Neuronal stem cell (in vitro differentiated cells): Measurements from ENCODE around the gene TAX1BP3.

Experiments
- DNase-seq: peaks from one replicate; pipeline ENCODE4 v3.0.0-alpha.2; 2013; ENCODE audit warnings: low spot score
- H2AFZ ChIP-seq: one replicate; pipeline ENCODE4 v1.6.1; 2013; ENCODE audit warnings: mild to moderate bottlenecking, low read length, inconsistent platforms
- H2AK5ac ChIP-seq: 2 replicates; pipeline ENCODE4 v1.6.1; 2013; ENCODE audit warnings: low read depth, mild to moderate bottlenecking, inconsistent platforms, low read length, moderate library complexity, mixed read lengths
- H2BK120ac ChIP-seq: 2 replicates; pipeline ENCODE4 v1.6.1; 2013; ENCODE audit warnings: low read depth, mild to moderate bottlenecking, inconsistent platforms, low read length, moderate library complexity, mixed read lengths
- H2BK12ac ChIP-seq: one replicate; pipeline ENCODE4 v1.6.1; 2013; ENCODE audit warnings: low read length, inconsistent platforms
- H2BK15ac ChIP-seq: 2 replicates; pipeline ENCODE4 v1.6.1; 2013; ENCODE audit warnings: mild to moderate bottlenecking, low read length, inconsistent platforms, mixed read lengths
- H2BK5ac ChIP-seq: one replicate; pipeline ENCODE4 v1.6.1; 2013; ENCODE audit warnings: inconsistent platforms, mild to moderate bottlenecking, low read length, moderate library complexity
- H3K14ac ChIP-seq: one replicate; pipeline ENCODE4 v1.6.1; 2013; ENCODE audit warnings: low read length, inconsistent platforms
- H3K18ac ChIP-seq: 2 replicates; pipeline ENCODE4 v1.6.1; 2013; ENCODE audit warnings: low read length, inconsistent platforms
- H3K23ac ChIP-seq: 2 replicates; pipeline ENCODE4 v1.6.1; 2013; ENCODE audit warnings: low read depth, mild to moderate bottlenecking, mixed read lengths, low read length, inconsistent platforms; ENCODE audit not compliant: poor library complexity
- H3K27ac ChIP-seq: replicated peaks from 3 replicates; pipeline ENCODE4 v1.5.1; 2013; ENCODE audit warnings: low read length, inconsistent platforms
- H3K27me3 ChIP-seq, 3 experiments: 2 replicates each; pipeline ENCODE4 v1.6.1; 2013; ENCODE audit warnings: low read length in 3 of 3, mild to moderate bottlenecking in 2 of 3, inconsistent platforms in 1 of 3, low read depth in 1 of 3, mixed read lengths in 1 of 3, moderate library complexity in 1 of 3; ENCODE audit not compliant: control insufficient read depth in 3 of 3, insufficient read depth in 3 of 3
- H3K36me3 ChIP-seq, 2 donors: replicated peaks in 1 of 2; 2 replicates each; pipeline ENCODE4 v1.6.1; 2013; ENCODE audit warnings: low read length in 2 of 2; ENCODE audit not compliant: control insufficient read depth in 2 of 2, insufficient read depth in 2 of 2
- H3K4ac ChIP-seq: 2 replicates; pipeline ENCODE4 v1.6.1; 2013; ENCODE audit warnings: inconsistent platforms, mild to moderate bottlenecking, low read length, moderate library complexity
- H3K4me1 ChIP-seq, 2 donors: 1 replicate in 1 of 2; 2 replicates in 1 of 2; pipeline ENCODE4 v1.6.1; 2013; ENCODE audit warnings: low read length in 2 of 2, low read depth in 1 of 2; ENCODE audit not compliant: control insufficient read depth in 2 of 2, insufficient read depth in 1 of 2
- H3K4me2 ChIP-seq: one replicate; pipeline ENCODE4 v1.6.1; 2013; ENCODE audit warnings: mild to moderate bottlenecking, low read length, inconsistent platforms; ENCODE audit not compliant: insufficient read depth, poor library complexity, severe bottlenecking
- H3K4me3 ChIP-seq, 2 donors: 2 replicates each; pipeline ENCODE4 v1.5.1; 2013; ENCODE audit warnings: low read length in 2 of 2, mild to moderate bottlenecking in 2 of 2, inconsistent platforms in 1 of 2, moderate library complexity in 1 of 2
- H3K79me1 ChIP-seq: one replicate; pipeline ENCODE4 v1.6.1; 2013; ENCODE audit warnings: low read depth, mild to moderate bottlenecking, inconsistent platforms, low read length, moderate library complexity
- H3K9ac ChIP-seq: one replicate; pipeline ENCODE4 v1.6.1; 2013; ENCODE audit warnings: mild to moderate bottlenecking, low read depth, low read length, inconsistent platforms; ENCODE audit not compliant: poor library complexity
- H3K9me3 ChIP-seq, 2 donors: replicated peaks in 1 of 2; 2 replicates each; pipeline versions ENCODE3 to v1.6.1; 2013; ENCODE audit warnings: low read length in 2 of 2, mild to moderate bottlenecking in 2 of 2, inconsistent platforms in 1 of 2, low read depth in 1 of 2, mixed read lengths in 1 of 2, moderate library complexity in 1 of 2; ENCODE audit not compliant: control insufficient read depth in 2 of 2, insufficient read depth in 1 of 2
- H4K8ac ChIP-seq: one replicate; pipeline ENCODE4 v1.6.1; 2013; ENCODE audit warnings: low read depth, mild to moderate bottlenecking, inconsistent platforms, low read length, moderate library complexity
- H4K91ac ChIP-seq: one replicate; pipeline ENCODE4 v1.6.1; 2013; ENCODE audit warnings: low read length, low read depth, mild to moderate bottlenecking, inconsistent platforms; ENCODE audit not compliant: poor library complexity
- WGBS, 2 donors: extraction: QIAGEN DNeasy Blood & Tissue Kit; methylation state at CpG; one replicate each; pipeline ENCODE4 v1.1.7; 2013; ENCODE audit warnings: missing lambda C conversion rate in 2 of 2, mixed read lengths in 1 of 2; ENCODE audit not compliant: insufficient read length in 2 of 2, insufficient replicate concordance in 1 of 2; ENCODE audit errors: extremely low coverage in 2 of 2; 5-methylcytosine and 5-hydroxymethylcytosine counted together

Gene TAX1BP3

DNA sequence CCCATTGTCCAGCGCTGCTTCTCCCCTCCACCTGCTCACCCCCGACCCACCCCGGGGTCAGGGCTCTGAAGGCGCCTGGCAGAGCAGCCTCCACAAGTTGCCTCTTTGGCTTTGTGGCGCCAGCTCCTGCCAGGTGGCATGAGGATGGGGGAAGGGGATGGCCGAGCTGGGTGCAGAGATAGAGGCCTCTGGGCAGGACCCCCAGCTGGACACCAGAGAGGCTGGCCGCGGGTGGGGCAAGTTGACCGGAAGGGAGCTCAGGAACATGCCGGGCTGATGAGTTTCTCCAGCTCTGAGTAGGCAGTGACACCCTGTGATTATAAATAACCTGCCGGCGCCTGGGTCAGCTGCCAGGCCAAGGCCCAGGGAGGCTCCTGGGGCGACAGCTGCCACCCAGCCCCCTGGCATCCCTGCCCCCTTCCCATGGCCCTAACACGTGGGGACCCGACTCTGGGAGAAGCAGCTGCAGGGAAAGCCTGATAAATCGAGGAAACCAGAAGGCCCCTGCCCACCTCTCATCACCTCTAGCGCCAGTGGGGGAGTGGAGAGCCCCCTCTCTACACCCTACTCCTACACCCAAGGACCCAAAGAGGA, 26.8 kb upstream of the TAX1BP3 start:
- H3K36me3 ChIP-seq: no peaks in the 10 kb centered on the region
- H2AK5ac ChIP-seq: peak overlapping the region; percentile 52
- no peak overlapping the region for H3K18ac ChIP-seq
- H2BK5ac ChIP-seq: no peak overlapping the region
- no peak overlapping the region for H3K27ac ChIP-seq
- H3K4me2 ChIP-seq: peak overlapping the region; percentile 69
- H2BK15ac ChIP-seq: no peak overlapping the region
- no peaks in the 10 kb centered on the region for H3K79me1 ChIP-seq
- H3K9ac ChIP-seq: no peak overlapping the region
- H3K27me3 ChIP-seq: peaks cover 20 to 50% (median 42%) of the 10 kb centered on the region in 3 experiments
- no peak overlapping the region for H2BK120ac ChIP-seq
- WGBS, 2 donors: no CpG with 5 or more reads among the region's 17 CpGs
- H4K8ac ChIP-seq: no peak overlapping the region
- peak overlapping the region in 1 of 2 donors; percentile 46 for H3K4me3 ChIP-seq
- peak overlapping the region; percentile 93 for H2AFZ ChIP-seq
- H2BK12ac ChIP-seq: no peak overlapping the region
- DNase-seq: no peak
- no peak overlapping the region for H3K4ac ChIP-seq
- no peak overlapping the region for H3K23ac ChIP-seq
- peaks cover 6 to 8% of the 10 kb centered on the region in 2 donors for H3K4me1 ChIP-seq
- no peak overlapping the region for H3K14ac ChIP-seq
- peaks cover 7 to 9% of the 10 kb centered on the region in 2 donors for H3K9me3 ChIP-seq
- H4K91ac ChIP-seq: no peak overlapping the region

DNA sequence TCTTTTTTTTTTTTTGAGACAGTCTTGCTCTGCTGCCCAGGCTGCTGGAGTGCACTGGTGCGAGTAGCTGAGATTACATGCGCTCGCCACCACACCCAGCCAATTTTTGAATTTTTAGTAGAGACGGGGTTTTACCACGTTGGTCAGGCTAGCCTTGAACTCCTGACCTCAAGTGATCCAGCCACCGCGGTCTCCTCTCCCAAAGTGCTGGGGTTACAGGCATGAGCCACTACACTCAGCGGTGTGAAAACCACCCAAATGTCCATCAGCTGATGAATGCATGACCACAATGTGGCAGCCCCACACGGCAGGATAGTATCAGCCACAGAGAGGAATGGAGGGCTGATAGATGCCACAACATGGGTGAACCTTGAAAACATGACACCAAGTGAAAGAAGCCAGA, 25.5 kb upstream of the TAX1BP3 start:
- no CpG with 5 or more reads among the region's 9 CpGs for WGBS, 2 donors
- Histone ChIP-seq H2BK15ac (no peak overlapping the region), H3K4ac (no peak overlapping the region), H3K4me1 (peaks cover 7 to 8% of the 10 kb centered on the region in 2 donors), H3K27ac (no peak overlapping the region), H2BK12ac (no peak overlapping the region), H3K4me3 (no peak overlapping the region), H3K14ac (no peak overlapping the region), H4K8ac (no peak overlapping the region), H3K23ac (no peak overlapping the region), H3K18ac (no peak overlapping the region), H3K36me3 (no peaks in the 10 kb centered on the region), H4K91ac (no peak overlapping the region), H2AK5ac (no peak overlapping the region), H3K9me3 (peaks cover 7 to 9% of the 10 kb centered on the region in 2 donors), H2BK120ac (no peak overlapping the region), H3K79me1 (peaks cover 2% of the 10 kb centered on the region), H2BK5ac (no peak overlapping the region), H2AFZ (no peak overlapping the region), H3K4me2 (no peak overlapping the region), H3K9ac (peak overlapping the region; percentile 70), H3K27me3 (peaks cover 20 to 50% (median 42%) of the 10 kb centered on the region in 3 experiments)
- DNase-seq: no peak

DNA sequence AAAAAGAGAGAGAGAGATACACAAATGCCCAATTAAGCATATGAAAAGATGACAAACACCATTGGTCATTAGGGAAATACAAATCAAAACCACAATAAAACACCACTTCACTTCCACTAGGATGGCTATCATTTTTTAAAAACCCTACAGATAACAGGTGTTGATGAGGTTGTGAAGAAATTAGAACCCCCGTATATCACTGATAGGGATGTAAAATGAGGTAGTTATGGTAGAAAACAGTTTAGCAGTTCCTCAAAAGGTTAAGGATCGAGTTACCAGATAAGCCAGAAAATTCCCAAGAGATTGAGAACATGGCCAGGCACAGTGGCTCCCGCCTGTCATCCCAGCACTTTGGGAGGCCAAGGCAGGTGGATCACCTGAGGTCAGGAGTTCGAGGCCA, 24.8 kb upstream of the TAX1BP3 start:
- H3K27me3 ChIP-seq: peaks cover 20 to 49% (median 41%) of the 10 kb centered on the region in 3 experiments

DNA sequence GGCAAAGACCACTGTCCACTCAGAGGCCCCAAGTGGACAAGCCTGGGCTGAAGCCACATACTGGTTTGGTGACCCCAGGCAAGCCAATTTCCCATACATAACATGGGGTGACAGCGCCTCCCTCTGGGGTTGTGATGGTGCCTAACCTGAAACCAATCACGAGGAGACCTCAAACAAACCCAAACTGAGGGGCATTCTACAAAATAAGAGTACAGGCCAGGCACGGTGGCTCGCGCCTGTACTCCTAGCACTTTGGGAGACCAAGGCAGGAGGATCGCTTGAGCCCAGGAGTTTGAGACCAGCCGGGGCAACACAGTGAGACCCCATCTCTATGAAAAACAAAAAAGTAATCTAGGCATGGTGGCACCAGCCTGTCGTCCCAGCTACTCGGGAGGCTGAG, 24.0 kb upstream of the TAX1BP3 start:
- Histone ChIP-seq H3K79me1 (peaks cover 2% of the 10 kb centered on the region), H4K91ac (no peak overlapping the region), H3K27me3 (peaks cover 20 to 42% (median 34%) of the 10 kb centered on the region in 3 experiments), H3K9ac (no peak overlapping the region), H3K23ac (no peak overlapping the region), H3K4me3 (no peak overlapping the region), H3K18ac (no peak overlapping the region), H2AK5ac (no peak overlapping the region), H3K14ac (no peak overlapping the region), H3K4me1 (peaks cover 10 to 15% of the 10 kb centered on the region in 2 donors), H3K36me3 (no peaks in the 10 kb centered on the region), H2BK12ac (no peak overlapping the region), H3K4ac (no peak overlapping the region), H3K27ac (no peak overlapping the region), H2BK5ac (no peak overlapping the region), H2BK120ac (no peak overlapping the region), H2AFZ (no peak overlapping the region), H3K9me3 (no peaks in the 10 kb centered on the region), H3K4me2 (no peak overlapping the region), H2BK15ac (no peak overlapping the region), H4K8ac (no peak overlapping the region)
- DNase-seq: no peak
- WGBS, 2 donors: no CpG with 5 or more reads among the region's 9 CpGs

More for the DNA sequence above, 24.8 kb upstream of the TAX1BP3 start:
- H2AFZ ChIP-seq: no peak overlapping the region
- H2BK15ac ChIP-seq: no peak overlapping the region
- no peak overlapping the region for H4K8ac ChIP-seq
- H3K9me3 ChIP-seq: peaks cover 3 to 5% of the 10 kb centered on the region in 2 donors
- H3K4me1 ChIP-seq: peaks cover 8 to 13% of the 10 kb centered on the region in 2 donors
- no peak overlapping the region for H2AK5ac ChIP-seq
- no peak overlapping the region for H2BK120ac ChIP-seq
- H4K91ac ChIP-seq: no peak overlapping the region
- H3K36me3 ChIP-seq: no peaks in the 10 kb centered on the region
- no CpG with 5 or more reads among the region's 4 CpGs for WGBS, 2 donors
- H3K9ac ChIP-seq: no peak overlapping the region
- H3K4me2 ChIP-seq: no peak overlapping the region
- no peak overlapping the region for H3K4ac ChIP-seq
- no peak overlapping the region for H3K23ac ChIP-seq
- no peak overlapping the region for H2BK5ac ChIP-seq
- no peak for DNase-seq
- H3K27ac ChIP-seq: no peak overlapping the region
- peaks cover 2% of the 10 kb centered on the region for H3K79me1 ChIP-seq
- H3K14ac ChIP-seq: no peak overlapping the region
- H2BK12ac ChIP-seq: no peak overlapping the region
- no peak overlapping the region for H3K4me3 ChIP-seq
- H3K18ac ChIP-seq: no peak overlapping the region
